Right ventricle myocardium superior (tissue), 1 donor: ENCODE measurements around the gene TGIF2. TPM values are rescaled to one million over a fixed set of nuclear protein-coding genes. Genes with fewer than 3 reads are reported as not detected.

ENCODE experiments used
- ATAC-seq: fragments of 200-7000 bp; cut with Tn5 transposase; one replicate; pipeline ENCODE4 v1.9.1; 2020; ENCODE audit warnings: mild to moderate bottlenecking; ENCODE audit not compliant: poor library complexity
- DNase-seq: peaks from one replicate; pipeline ENCODE4 v3.0.0-alpha.2; 2020
- intact Hi-C: fragments of 100-400 bp; cut with DNase I; formaldehyde crosslinking; loops from one replicate; pipeline ENCODE4 v1.11.2; 2022
- long read RNA-seq: library from polyadenylated mRNA; unstranded; transcript quantifications from one replicate; pipeline ENCODE4 v2.0.0, GENCODE V29; 2021
- total RNA-seq: library from RNA; stranded (reverse); fragmentation: NEBNext Ultra II Directional; extraction: Animal tissue kit (Norgen Biotek cat#: 25700); gene quantifications from one replicate; pipeline ENCODE4 v1.2.1, GENCODE V29; 2021
- donor health status: DM: no; HTN: yes; CAD: no; lungs with severe emphysema.

The TGIF2 gene
- 4.7 TPM for total RNA-seq
- long read RNA-seq, transcript TGIF2-201 (3 exons, 3,406 nt) = major isoform, 10 of 23 reads
- long read RNA-seq, partial matches to known transcripts = 7 of 23 reads
- long read RNA-seq, other reads (novel, unspliced or antisense) = 5 of 23 reads

DNA sequence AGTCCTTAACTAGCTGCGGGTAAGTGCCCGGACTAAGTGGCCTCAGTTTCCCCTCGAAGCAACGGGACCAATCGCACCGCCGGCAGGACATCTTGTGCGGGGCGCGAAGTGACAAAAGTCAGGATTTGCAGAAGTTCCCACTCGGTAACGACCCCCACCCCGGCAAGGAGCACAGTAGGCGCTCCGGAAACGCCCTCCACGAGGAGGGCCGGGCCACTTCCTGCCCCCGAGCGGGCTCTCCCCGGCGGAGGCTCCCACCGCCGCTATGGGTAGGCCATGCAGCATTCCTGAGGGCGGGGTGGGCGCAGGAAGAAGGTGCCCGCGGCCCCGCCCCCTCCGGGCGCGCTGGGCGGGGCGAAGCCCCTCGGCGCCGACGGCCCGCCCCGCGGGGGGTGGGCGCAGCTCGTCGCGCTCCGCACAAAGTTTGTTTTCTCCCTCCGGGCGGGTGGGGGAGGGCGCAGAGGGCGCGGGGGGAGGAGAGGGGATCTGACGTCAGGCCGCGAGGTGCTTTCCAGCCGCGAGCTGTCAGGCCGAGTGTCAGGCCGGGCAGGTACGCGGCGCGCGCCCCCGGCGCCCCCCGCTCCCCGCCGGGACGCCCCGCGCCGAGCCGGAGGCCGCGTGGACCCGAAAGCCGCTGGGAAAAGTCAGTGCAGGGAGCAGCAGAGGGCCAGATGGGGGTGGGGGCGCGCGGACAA lies at the start of gene TGIF2:
Gene TGIF2, plus strand, starts transcription at position 495 of the 695 bp plus-strand sequence. CDS start 5,178 bp downstream, outside the sequence.
- ATAC-seq = peak; percentile 91
- peak; percentile 89 for DNase-seq
- intact Hi-C loops = no loop called here

GRCh38 chr20:36525620-36526365 lies 47.6 kb upstream of the TGIF2 start:
- intact Hi-C loops = no loop called here
- ATAC-seq = no peak
- DNase-seq = no peak

- intact Hi-C loops = no loop called here
- ATAC-seq (no peak), DNase-seq (no peak)
These were observed 46.8 kb upstream of the TGIF2 start for GRCh38 chr20:36526521-36527011.

DNA sequence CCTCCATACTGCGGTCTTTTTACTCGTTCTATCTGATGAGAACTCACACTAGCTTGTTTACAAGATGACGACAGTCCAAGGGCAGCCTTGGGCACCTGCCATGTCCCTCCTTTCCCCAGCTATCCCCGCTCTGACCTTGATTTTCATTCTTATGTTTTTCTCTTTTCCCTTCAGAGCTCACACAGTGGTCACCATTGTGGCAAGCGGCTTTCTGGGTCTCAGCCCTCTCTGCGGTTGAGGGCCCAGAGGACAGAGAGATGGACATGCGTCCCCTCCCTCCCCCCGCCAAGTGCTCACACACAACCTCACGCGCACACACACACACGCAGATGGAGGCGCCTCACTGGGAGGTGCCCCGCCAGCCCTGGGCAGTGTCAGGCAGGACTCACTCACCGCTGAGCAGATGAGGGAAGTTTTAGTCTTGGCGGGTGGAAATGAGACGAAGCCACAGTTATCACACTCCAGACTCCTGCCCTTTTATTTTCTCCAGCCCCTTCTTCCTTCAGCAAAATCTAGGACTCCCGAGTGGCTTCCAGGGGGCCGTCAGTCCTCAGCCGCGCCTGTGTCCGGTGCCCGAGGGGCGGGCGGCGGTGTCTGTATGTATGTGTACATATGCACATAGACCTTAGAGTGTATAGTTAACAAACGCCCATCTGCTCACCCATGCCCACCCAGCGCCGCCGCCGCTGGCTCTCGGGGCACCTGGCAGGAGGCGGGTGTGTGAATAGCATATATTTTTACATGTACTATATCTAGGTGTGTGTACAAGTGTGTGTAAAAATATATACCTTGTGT lies 45.9 kb upstream of the TGIF2 start:
- DNase-seq (no peak), ATAC-seq (no peak)
- intact Hi-C loops = no loop called here

DNA sequence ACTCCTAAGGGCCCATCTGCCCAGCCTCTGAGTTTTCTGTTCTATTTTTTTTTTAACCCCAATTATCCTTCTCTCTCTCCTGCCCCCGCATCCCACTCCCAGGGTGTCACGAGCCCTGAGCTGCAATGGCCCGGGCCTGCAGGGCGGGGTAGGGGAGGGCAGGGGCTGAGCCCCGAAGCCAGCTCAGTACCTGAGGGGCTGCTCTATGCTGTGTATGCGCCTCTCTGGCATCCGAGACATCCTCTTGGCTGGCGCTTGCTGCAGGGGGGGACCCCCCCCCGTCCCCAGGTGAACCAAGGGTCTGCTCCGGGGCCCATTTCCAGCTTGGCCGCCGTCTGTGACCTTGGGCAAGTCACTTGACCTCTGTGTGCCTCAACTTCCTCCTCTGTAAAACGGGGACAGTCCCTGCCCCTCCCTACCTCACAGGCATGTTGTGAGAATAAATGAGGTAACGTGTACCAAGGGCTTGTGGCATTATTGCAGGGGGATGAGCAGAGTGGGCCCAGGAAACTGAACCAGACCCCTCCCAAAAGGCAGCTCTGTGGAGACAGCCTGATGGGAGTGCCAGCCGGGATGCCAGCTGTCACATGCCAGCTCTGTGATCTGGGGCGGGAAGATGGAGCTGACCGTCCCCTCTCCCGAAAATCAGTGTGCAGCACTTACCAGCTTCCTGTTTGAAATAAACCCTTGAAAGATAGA lies 45.1 kb upstream of the TGIF2 start:
- intact Hi-C loops = no loop called here
- ATAC-seq = no peak

GRCh38 chr20:36528875-36529417 lies 44.5 kb upstream of the TGIF2 start:
- DNase-seq (no peak), ATAC-seq (peak; percentile 39)
- intact Hi-C loops = no loop called here

More for the DNA sequence above, 45.1 kb upstream of the TGIF2 start:
- no peak for DNase-seq

DNA sequence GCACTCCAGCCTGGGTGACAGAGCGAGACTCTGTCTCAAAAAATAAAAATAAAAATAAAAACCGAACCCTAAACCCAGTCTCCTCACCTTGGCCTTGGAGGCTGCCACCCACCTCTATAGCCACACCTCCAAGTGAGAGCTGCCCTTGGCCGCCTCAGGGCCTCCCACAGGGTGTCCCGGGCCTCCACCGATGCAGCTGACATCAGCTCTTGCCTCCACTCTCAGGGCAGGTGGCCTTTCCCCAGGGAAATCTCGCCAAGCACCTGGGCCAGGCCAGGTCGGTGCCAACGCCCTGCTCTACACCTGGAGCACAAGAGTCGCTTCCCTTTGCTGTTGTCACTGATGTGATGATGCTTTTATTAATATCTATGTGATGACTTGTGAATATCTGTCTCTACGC lies 41.0 kb upstream of the TGIF2 start:
- no peak for DNase-seq
- ATAC-seq = no peak
- intact Hi-C loops = no loop called here

DNA sequence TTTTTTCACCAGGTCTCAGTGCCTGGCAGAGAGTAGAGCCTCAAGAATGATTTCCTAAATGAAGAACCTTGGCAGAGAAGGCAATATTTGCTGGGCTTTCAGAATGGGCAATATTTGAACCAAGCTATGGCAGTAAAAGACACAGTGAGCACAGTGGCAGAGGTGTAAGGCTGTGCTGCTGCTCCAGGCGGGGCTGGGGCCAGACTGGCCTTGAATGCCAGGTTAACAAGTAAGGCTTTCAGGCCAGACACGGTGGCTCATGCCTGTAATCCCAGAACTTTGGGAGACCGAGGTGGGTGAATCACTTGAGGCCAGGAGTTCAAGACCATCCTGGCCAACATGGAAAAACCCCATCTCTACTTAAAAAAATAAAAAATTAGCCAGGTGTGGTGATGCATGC lies 40.6 kb upstream of the TGIF2 start:
- intact Hi-C loops = no loop called here
- ATAC-seq (no peak), DNase-seq (no peak)

GRCh38 chr20:36538026-36538722 lies 35.2 kb upstream of the TGIF2 start:
- intact Hi-C loops = no loop called here
- no peak for DNase-seq
- no peak for ATAC-seq

DNA sequence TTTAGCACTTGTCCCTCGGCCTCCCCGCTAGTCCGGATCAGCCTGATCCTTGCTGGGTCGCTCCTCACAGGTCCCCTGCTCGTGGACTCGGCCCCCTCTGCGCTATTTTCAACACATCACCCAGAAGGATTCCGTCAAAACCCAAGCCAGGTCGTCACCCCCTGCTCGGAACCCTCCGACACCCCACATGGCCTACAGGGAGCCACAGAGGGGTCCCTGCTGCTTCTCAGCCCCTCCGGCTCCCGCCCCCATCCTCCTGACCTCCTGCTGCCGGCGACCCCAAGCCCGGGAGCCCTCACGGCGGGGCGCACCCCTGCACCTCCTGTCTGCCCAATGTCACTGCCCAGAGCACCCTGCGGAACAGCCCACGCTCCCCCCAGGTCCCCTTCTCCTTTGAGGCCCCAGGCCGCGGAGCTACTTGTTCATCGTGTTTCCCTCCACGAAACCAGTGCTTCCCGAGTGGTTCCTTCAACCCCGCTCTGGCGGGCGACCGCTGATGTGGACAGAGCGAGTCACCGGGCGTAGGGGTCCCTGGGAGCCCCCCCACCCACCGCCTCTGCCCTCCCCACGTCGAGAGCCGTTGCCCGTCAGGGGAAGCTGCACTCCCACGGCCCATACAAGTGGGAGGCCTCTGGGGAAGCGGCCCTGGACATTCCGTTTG lies 32.7 kb upstream of the TGIF2 start:
- intact Hi-C loops = loop anchor here (5.0 kb wide), 2 partner anchors 43 to 78 kb away; no protein-coding TSS in a partner anchor
- ATAC-seq (peak; percentile 0), DNase-seq (peak; percentile 45)

- peak; percentile 96 for DNase-seq
- intact Hi-C loops = loop anchor here (5.0 kb wide), 2 partner anchors 44 to 79 kb away; no protein-coding TSS in a partner anchor
- peak; percentile 91 for ATAC-seq
These were observed 32.1 kb upstream of the TGIF2 start, which contains the start of gene MYL9 for GRCh38 chr20:36541227-36541767. TSS of gene MYL9 (plus strand) at chr20:36541519. CDS start at chr20:36544885, 3,366 bp downstream.

DNA sequence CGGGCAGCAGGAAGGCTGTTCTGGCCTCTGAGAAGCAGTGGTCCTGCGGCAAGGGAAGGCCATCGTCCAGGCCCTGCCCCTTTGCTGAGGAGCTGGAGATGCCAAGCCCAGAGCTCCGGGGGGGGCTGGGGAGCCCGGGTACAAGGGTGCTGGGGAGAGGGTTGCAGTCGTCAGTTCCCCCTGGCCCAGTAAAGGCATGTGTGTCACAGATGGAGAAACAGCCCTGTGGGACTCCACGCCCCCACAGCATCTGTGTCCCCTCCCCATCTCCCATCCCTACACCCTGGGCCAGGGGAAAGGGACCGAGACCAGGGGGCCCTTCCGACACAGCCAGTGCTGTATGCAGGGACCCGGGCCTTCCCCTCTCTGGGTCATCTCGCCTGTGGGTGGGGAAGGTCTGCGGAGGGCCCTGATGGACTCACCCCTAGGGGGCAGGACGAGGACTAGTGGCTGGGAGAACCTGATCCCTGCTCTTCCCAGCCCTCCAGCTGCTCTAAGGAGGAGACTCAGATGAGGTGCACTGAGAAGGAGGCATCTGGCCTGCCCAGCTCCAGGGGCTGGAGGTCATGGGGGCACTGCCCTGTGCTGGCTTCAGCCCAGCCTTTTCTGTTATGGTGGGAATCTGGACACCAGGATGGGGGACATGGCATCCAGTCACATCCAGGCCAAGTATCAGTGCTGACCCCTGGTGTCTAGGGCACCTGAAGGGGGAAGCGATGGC lies 31.5 kb upstream of the TGIF2 start:
- ATAC-seq = peak; percentile 59
- DNase-seq = peak; percentile 58
- intact Hi-C loops = loop anchor here (5.0 kb wide), 2 partner anchors 45 to 80 kb away; no protein-coding TSS in a partner anchor

DNA sequence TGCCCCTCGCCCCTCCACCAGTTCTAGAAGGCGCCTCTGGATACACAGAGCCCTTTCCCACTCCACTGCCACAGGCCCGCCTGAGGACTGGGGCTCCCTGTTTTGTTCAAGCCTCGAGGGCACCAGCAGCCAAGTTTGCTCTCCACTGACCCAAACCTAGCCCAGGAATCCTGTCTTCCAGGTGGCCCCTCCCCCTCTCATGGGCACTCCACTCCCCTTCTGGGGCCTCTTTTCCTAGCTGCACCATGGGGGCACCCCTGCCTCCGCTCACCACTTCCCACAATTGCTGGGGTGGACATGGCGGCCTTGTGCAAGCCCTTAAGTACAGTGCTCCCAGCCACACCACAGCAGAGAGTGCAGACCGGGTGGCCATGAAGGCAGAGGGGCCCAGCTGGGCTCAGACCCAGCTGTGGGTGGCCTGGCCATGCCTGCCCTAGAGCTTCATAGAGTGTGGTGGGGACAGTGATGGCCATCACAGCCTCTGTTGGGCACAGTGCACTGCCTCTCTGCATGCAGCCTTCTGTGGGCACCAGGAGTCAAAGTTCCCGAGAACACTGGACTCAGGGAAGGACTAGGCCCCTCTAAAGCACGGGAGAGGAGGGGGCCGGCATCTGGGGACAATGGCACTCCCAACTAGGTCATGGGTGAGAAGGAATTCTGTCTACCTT lies 30.7 kb upstream of the TGIF2 start:
- no peak for ATAC-seq
- intact Hi-C loops = loop anchor here (5.0 kb wide), 2 partner anchors 45 to 80 kb away; no protein-coding TSS in a partner anchor
- no peak for DNase-seq

- DNase-seq = peak; percentile 93
- ATAC-seq = peak; percentile 38
- intact Hi-C loops = loop anchor here (5.0 kb wide), 2 partner anchors 46 to 81 kb away; no protein-coding TSS in a partner anchor
These were observed 29.9 kb upstream of the TGIF2 start for GRCh38 chr20:36543184-36544133.
